ENCODE data around the gene LINGO3. TPM values are rescaled to one million over a fixed set of nuclear protein-coding genes. Genes with fewer than 3 reads are reported as not detected.

Gene LINGO3
- total and polyA plus RNA-seq, 2 of the 4 experiments (the other 2 are of a cell fraction), result not detected

GRCh38 chr19:2309734-2310362, 1.9 kb upstream of the LINGO3 start:
- no peak overlapping the region for H2BK120ac ChIP-seq (ENCODE audit: low read depth, low read length)
- H3K9ac ChIP-seq (ENCODE audit: low read depth, low read length), result no peak overlapping the region
- ChIA-PET POLR2A (ENCODE audit: unreplicated experiment) (no interaction called here), CTCF (no interaction called here)
- in situ Hi-C loops (cut with MboI; ENCODE audit: low sequenced_read_pairs) (loop anchor here (10.0 kb wide), 1 partner anchor 155 kb away; the partner anchor contains the start of gene AP3D1), intact Hi-C loops (cut with micrococcal nuclease) (no loop called here), dilution Hi-C loops (cut with HindIII; ENCODE audit: low sequenced_read_pairs, unreplicated experiment) (no loop called here)
- 0 out of 2 replicates have a peak, but pooled peaks cover 8% of the 10 kb centered on the region for H4K20me1 ChIP-seq (ENCODE audit: insufficient read depth, low read length)
- no peak overlapping the region for H3K18ac ChIP-seq (ENCODE audit: low read depth, low read length)
- H2BK20ac ChIP-seq (ENCODE audit: low read depth, low read length), result no peak overlapping the region
- no TSS peak for BruUV-seq (replicated peaks)
- H2BK5ac ChIP-seq (ENCODE audit: low read depth, low read length, poor library complexity, severe bottlenecking), result no peak overlapping the region
- no peaks in the 10 kb centered on the region for H3K9me1 ChIP-seq (ENCODE audit: insufficient read depth, low read length)
- no peak overlapping the region for H2AK5ac ChIP-seq (ENCODE audit: low read depth, low read length)
- H3K9me3 ChIP-seq (ENCODE audit: control insufficient read depth, insufficient read depth, low read length), result peaks cover 1% of the 10 kb centered on the region
- no peak overlapping the region for H4K91ac ChIP-seq (ENCODE audit: insufficient read depth, low read depth, low read length)
- H3K56ac ChIP-seq (ENCODE audit: extremely low read depth, insufficient read depth, low read length), result no peak overlapping the region
- H3K4me2 ChIP-seq (ENCODE audit: low read depth, low read length), result no peak overlapping the region
- DNase-seq (peak; percentile 54), ATAC-seq (ENCODE audit: low read depth) (peak; percentile 30)
- peaks cover 46% of the 10 kb centered on the region for H3K27me3 ChIP-seq (ENCODE audit: control insufficient read depth, insufficient read depth, low read length)
- H3K14ac ChIP-seq (replicated peaks; ENCODE audit: low read depth, low read length), result no peak overlapping the region
- H2AFZ ChIP-seq (replicated peaks; ENCODE audit: low read length, poor library complexity), result peak overlapping the region; percentile 33
- TF ChIP-seq BHLHE40 (IDR thresholded peaks at IDR 0.05; ENCODE audit: low read depth, low read length) (peak; percentile 44; the same call in 1 of the 2 replicates), RCOR1 (IDR thresholded peaks at IDR 0.05; ENCODE audit: insufficient replicate concordance, low read length) (no peak), MXI1 (IDR thresholded peaks at IDR 0.05; ENCODE audit: borderline replicate concordance, low read depth, low read length) (no peak), NFE2L2 (IDR thresholded peaks at IDR 0.05; ENCODE audit: low read depth, low read length) (no peak)
- WGBS, 2 experiments (ENCODE audit: extremely low coverage in 2 of 2, insufficient read length in 1 of 2), result 79% methylated on average over 5 of the region's 17 CpGs; no CpG with 5 or more reads in 1 of the 2 experiments
- H4K5ac ChIP-seq (ENCODE audit: low read depth, low read length), result no peak overlapping the region
- H3K4me1 ChIP-seq (ENCODE audit: control insufficient read depth, insufficient read depth, low read length), result peaks cover 6% of the 10 kb centered on the region; the same call in 1 of the 2 replicates
- H2AK9ac ChIP-seq (replicated peaks; ENCODE audit: low read depth, low read length, poor library complexity), result no peak overlapping the region
- H4K8ac ChIP-seq (ENCODE audit: low read depth in 2 of 2, low read length in 2 of 2), result no peak overlapping the region
- no peak overlapping the region for H3K23ac ChIP-seq (ENCODE audit: low read depth, low read length)
- H3K27ac ChIP-seq (ENCODE audit: insufficient read depth, low read length), result no peak overlapping the region
- no peaks in the 10 kb centered on the region for H3K79me1 ChIP-seq (ENCODE audit: low read depth in 1 of 2, low read length in 2 of 2)
- H2BK15ac ChIP-seq (ENCODE audit: low read depth, low read length), result no peak overlapping the region
- no peak overlapping the region for H3K4me3 ChIP-seq (ENCODE audit: insufficient read depth, low read depth, low read length)
- H3K36me3 ChIP-seq (ENCODE audit: control insufficient read depth, insufficient read depth, low read length), result no peaks in the 10 kb centered on the region
- no peak overlapping the region for H3K4ac ChIP-seq (ENCODE audit: low read depth, low read length)
